GM12878 (cell line): ENCODE results near the gene DNAI2.

Experiments used
- ESRRA ChIP-seq: IDR thresholded peaks from 2 replicates; pipeline ENCODE4 v1.6.1; 2012; ENCODE audit warnings: mild to moderate bottlenecking, low read length, improper control_type of control experiment
- EZH2 ChIP-seq: IDR thresholded peaks from 2 replicates; pipeline ENCODE4 v1.6.1; 2012; ENCODE audit warnings: low read depth, mild to moderate bottlenecking, control low read depth, inconsistent platforms, low read length, borderline replicate concordance; ENCODE audit not compliant: control insufficient read depth
- HDAC2 ChIP-seq: fragments of 200-600 bp; sonication (generic); IDR thresholded peaks from 2 replicates; pipeline ENCODE4 v1.6.1; 2017
- MLLT1 ChIP-seq: fragments of 450-650 bp; IDR thresholded peaks from 2 replicates; pipeline ENCODE4 v1.6.1; 2016; ENCODE audit warnings: mild to moderate bottlenecking
- PML ChIP-seq: IDR thresholded peaks from 2 replicates; pipeline ENCODE4 v1.6.1; 2012; ENCODE audit warnings: low read length, inconsistent platforms
- TF ChIP-seq, protein P1 (sequence below), 3 experiments: IDR thresholded peaks in 2 of 3; conservative IDR thresholded peaks in 1 of 3; 2 replicates each; pipeline ENCODE4 v1.5.1; 2011; ENCODE audit warnings: low read depth in 3 of 3, low read length in 3 of 3, mild to moderate bottlenecking in 3 of 3, control low read depth in 2 of 3, moderate library complexity in 2 of 3, inconsistent platforms in 1 of 3, mixed read lengths in 1 of 3; ENCODE audit not compliant: control insufficient read depth in 2 of 3, insufficient read depth in 1 of 3; ENCODE audit errors: extremely low read depth in 1 of 3
- TF ChIP-seq, protein P2 (sequence below): fragments of 450-650 bp; formaldehyde crosslinking; IDR thresholded peaks from 2 replicates; pipeline ENCODE4 v1.4.0; 2020; ENCODE audit warnings: mild to moderate bottlenecking, moderate library complexity
- TF ChIP-seq, protein P3 (sequence below): IDR thresholded peaks from 2 replicates; pipeline ENCODE4 v1.6.1; 2011; ENCODE audit warnings: low read depth, mild to moderate bottlenecking, low read length, moderate library complexity, borderline replicate concordance; ENCODE audit errors: extremely low read depth

- TF ChIP-seq, protein P1, sequence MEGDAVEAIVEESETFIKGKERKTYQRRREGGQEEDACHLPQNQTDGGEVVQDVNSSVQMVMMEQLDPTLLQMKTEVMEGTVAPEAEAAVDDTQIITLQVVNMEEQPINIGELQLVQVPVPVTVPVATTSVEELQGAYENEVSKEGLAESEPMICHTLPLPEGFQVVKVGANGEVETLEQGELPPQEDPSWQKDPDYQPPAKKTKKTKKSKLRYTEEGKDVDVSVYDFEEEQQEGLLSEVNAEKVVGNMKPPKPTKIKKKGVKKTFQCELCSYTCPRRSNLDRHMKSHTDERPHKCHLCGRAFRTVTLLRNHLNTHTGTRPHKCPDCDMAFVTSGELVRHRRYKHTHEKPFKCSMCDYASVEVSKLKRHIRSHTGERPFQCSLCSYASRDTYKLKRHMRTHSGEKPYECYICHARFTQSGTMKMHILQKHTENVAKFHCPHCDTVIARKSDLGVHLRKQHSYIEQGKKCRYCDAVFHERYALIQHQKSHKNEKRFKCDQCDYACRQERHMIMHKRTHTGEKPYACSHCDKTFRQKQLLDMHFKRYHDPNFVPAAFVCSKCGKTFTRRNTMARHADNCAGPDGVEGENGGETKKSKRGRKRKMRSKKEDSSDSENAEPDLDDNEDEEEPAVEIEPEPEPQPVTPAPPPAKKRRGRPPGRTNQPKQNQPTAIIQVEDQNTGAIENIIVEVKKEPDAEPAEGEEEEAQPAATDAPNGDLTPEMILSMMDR (IDR thresholded peaks at IDR 0.05 in 2 of 3, conservative IDR thresholded peaks at IDR 0.05 in 1 of 3; ENCODE audit: control insufficient read depth in 2 of 3, extremely low read depth in 1 of 3, insufficient read depth in 1 of 3, low read depth in 3 of 3, low read length in 3 of 3), result no peak
- TF ChIP-seq, protein P2, sequence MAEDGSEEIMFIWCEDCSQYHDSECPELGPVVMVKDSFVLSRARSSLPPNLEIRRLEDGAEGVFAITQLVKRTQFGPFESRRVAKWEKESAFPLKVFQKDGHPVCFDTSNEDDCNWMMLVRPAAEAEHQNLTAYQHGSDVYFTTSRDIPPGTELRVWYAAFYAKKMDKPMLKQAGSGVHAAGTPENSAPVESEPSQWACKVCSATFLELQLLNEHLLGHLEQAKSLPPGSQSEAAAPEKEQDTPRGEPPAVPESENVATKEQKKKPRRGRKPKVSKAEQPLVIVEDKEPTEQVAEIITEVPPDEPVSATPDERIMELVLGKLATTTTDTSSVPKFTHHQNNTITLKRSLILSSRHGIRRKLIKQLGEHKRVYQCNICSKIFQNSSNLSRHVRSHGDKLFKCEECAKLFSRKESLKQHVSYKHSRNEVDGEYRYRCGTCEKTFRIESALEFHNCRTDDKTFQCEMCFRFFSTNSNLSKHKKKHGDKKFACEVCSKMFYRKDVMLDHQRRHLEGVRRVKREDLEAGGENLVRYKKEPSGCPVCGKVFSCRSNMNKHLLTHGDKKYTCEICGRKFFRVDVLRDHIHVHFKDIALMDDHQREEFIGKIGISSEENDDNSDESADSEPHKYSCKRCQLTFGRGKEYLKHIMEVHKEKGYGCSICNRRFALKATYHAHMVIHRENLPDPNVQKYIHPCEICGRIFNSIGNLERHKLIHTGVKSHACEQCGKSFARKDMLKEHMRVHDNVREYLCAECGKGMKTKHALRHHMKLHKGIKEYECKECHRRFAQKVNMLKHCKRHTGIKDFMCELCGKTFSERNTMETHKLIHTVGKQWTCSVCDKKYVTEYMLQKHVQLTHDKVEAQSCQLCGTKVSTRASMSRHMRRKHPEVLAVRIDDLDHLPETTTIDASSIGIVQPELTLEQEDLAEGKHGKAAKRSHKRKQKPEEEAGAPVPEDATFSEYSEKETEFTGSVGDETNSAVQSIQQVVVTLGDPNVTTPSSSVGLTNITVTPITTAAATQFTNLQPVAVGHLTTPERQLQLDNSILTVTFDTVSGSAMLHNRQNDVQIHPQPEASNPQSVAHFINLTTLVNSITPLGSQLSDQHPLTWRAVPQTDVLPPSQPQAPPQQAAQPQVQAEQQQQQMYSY (CRISPR knock-in tag), result no peak
- TF ChIP-seq HDAC2 (no peak), ESRRA (no peak), PML (no peak), MLLT1 (no peak), EZH2 (no peak)
- TF ChIP-seq, protein P3, sequence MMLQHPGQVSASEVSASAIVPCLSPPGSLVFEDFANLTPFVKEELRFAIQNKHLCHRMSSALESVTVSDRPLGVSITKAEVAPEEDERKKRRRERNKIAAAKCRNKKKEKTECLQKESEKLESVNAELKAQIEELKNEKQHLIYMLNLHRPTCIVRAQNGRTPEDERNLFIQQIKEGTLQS, result no peak
These were observed 51.3 kb downstream of the DNAI2 start for GRCh38 chr17:74325376-74325742.
